T-helper 22 cell (primary cell): Measurements from ENCODE around the gene ZNF599.

Experiments used
- DNase-seq: peaks from one replicate; pipeline ENCODE4 v3.0.0-alpha.2; 2020; ENCODE audit warnings: low read depth

The ZNF599 gene

GRCh38 chr19:34744896-34745690, 27.9 kb downstream of the ZNF599 start:
- DNase-seq: no peak

DNA sequence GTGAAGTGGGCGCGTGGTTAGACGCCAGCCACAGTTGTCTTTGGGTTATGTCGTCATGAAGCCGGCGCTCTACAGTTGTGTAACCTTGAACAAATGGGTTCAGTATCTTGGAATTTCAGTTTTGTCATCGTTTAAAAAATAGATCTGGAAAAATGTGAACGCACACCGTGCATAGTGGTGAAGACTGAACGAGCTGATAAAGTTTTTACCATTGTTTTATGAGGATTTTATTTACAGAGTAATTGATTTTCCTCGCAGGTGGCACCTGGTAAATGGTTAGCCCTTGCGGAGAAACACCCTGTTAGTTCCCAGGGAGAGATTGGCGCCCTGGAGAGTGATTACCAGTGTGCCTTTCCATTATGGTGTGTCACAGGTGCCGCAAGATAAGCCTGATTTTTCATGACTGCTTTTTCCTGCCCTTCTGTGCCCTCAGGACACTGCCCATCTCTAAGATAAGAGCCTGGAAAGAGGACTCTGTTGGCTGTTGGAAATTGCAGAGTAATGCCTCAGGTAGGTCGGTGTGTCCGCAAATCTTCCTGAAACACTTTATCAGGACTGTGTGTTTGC, 38.4 kb downstream of the ZNF599 start:
- DNase-seq: no peak

- DNase-seq: peak; percentile 60
Measured at GRCh38 chr19:34733746-34734536, 39.1 kb downstream of the ZNF599 start, which contains the start of gene ZNF181. Gene ZNF181 (plus strand): TSS chr19:34734243. CDS start chr19:34735038, 795 bp downstream.

DNA sequence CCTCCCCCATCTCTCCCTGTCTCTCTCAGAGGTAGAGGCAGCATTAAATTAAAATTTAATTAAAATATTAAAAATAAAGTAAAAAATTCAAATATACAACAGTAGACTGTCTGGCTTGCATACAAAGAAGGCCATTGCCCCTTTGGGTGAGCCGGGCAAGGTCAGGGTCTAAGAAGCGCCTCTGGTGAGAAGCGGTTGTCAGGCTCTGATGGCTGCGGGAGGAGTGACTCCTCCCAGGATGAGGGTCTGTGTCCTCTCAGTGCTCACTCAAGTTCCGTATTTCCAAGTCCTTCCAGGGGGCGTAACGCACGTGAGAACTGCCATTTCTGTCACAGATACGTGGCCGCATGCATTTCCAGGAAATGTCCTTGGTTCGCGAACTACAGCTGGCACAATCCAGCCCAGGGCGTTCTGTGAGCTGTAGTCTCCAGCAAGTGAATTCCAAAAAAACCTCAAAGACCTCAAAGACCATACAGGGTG, 39.7 kb downstream of the ZNF599 start:
- DNase-seq: peak; percentile 8

- DNase-seq: no peak
Measured at GRCh38 chr19:34732612-34733211, 40.3 kb downstream of the ZNF599 start.

- DNase-seq: no peak
Measured at GRCh38 chr19:34731964-34732363, 41.1 kb downstream of the ZNF599 start.

- no peak for DNase-seq
Measured at GRCh38 chr19:34731019-34731829, 41.8 kb downstream of the ZNF599 start.

GRCh38 chr19:34725400-34725799, 47.6 kb downstream of the ZNF599 start:
- DNase-seq: no peak

DNA sequence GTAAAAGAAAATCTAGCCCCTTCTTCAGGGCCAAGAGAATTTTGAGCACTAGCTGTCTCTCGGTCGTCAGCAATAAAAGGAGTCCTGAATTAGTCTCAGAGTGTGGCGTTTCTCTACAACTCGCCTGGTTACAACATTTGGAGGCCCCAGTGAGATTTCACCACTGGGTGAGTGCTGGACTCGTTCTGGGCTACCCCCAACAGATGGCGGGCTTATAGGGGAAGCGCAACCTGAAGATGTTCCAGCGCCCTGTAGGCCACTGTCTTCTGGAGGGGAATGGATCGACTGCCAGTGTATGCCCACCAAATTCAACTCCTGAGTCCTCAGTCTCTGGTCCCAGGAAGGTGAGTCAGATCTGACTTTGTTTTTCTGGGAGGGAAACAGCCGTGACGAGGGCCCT, 50.7 kb downstream of the ZNF599 start:
- no peak for DNase-seq

- no peak for DNase-seq
Measured at GRCh38 chr19:34715357-34715756, 57.7 kb downstream of the ZNF599 start.

GRCh38 chr19:34713262-34713637, 59.8 kb downstream of the ZNF599 start:
- DNase-seq: no peak

DNA sequence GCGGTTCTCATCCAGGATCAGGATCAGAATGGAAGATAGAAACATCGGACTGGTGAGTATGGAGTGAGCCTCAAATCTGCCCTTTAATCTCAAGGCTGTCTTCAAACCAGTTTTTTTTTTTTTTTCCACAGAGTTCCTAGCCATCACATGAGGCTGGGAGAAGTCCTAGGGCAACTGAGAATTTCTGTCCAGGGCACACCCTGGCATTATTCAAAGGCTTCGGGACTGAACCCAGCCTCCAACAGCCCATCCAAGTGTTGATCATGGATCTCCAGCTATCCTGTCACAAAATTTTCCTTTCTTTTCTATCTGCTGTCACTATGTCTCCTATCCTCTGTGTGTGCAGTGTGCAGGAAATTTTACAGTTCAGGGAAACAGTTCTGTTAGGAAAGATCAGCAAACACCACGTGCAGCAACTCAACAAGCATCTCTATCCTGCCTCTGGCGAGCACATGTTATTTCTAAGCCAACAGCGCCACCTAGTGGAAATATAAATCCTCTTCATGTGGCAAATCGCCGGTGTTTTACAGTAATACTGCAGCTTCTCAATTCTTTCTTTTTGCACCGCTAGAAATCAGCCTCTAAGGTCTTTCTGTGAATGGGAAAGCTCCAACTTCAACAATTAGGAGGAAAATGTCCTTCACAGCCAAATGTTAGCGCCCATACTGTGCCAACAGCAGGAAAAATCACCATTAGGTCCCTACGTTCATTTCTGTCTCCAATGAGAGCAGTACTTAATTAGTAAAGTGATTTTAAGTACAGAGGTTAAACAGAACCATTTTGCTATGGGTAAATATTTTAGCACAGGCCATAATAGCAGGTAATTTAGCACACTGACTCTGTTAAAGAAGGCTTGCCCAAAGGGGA, 60.4 kb downstream of the ZNF599 start:
- DNase-seq: peak; percentile 12

DNA sequence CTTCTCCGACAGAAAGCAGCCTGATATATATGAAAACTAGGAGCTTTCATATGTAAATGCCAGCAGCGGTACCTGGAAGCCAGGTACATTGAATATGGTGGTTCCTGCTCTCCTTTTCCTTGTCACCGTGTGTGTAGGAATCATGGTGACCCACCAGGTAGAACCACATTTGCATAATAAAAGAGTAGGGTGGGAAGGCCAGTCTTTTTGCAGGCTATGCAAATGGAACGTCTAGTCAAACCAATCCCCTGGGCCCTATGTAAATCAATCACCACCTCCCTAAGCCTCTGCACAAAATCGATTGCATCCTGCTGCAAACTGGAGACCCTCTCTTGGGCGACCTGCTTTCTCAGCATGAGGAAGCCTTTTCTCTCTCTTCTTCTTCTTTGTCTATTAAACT, 61.1 kb downstream of the ZNF599 start:
- no peak for DNase-seq
